Psoas muscle (tissue), 8 donors: ENCODE data around the gene SUSD5. TPM values are rescaled to one million over a fixed set of nuclear protein-coding genes. Genes with fewer than 3 reads are reported as not detected.

Experiments used
- ATAC-seq, 4 donors: fragments of 200-7000 bp; cut with Tn5 transposase; one replicate each; pipeline ENCODE4 v1.9.1; 2020; ENCODE audit warnings: moderate library complexity in 3 of 4, mild to moderate bottlenecking in 2 of 4
- DNase-seq, 2 donors: peaks; one replicate each; pipeline ENCODE4 v3.0.0-alpha.2; 2020
- H3K27ac ChIP-seq: fragments of 200-600 bp; one replicate; pipeline ENCODE4 v1.8.0; 2022
- H3K27me3 ChIP-seq, 3 donors: fragments of 200-600 bp in 1 of 3; one replicate each; pipeline versions ENCODE4 v1.6.1 to v1.8.0; 2013 to 2022; ENCODE audit warnings: low read length in 2 of 3, mild to moderate bottlenecking in 2 of 3, moderate library complexity in 1 of 3; ENCODE audit not compliant: insufficient read depth in 3 of 3
- H3K36me3 ChIP-seq, 2 donors: fragments of 200-600 bp in 1 of 2; one replicate each; pipeline versions ENCODE4 v1.6.1 to v1.8.0; 2013 to 2022; ENCODE audit warnings: low read depth in 1 of 2, mild to moderate bottlenecking in 1 of 2, moderate library complexity in 1 of 2; ENCODE audit not compliant: insufficient read depth in 1 of 2
- H3K4me1 ChIP-seq: fragments of 200-600 bp; one replicate; pipeline ENCODE4 v1.8.0; 2022
- H3K4me3 ChIP-seq: fragments of 200-600 bp; one replicate; pipeline ENCODE4 v1.8.0; 2022; ENCODE audit warnings: mild to moderate bottlenecking
- H3K9me3 ChIP-seq: fragments of 200-600 bp; one replicate; pipeline ENCODE4 v1.8.0; 2022
- WGBS, 3 donors: extraction: QIAGEN DNeasy Blood & Tissue Kit; methylation state at CpG; one replicate each; pipeline versions ENCODE4 v1.1.6 to v1.1.7; 2013; 5-methylcytosine and 5-hydroxymethylcytosine counted together
- intact Hi-C, 2 donors: fragments of 100-400 bp; cut with DNase I; formaldehyde crosslinking; loops; one replicate each; pipeline versions ENCODE4 v1.11.0 to v1.14.2; 2022
- polyA plus RNA-seq, 3 donors: library from polyadenylated mRNA; stranded (reverse); fragments of 200-250 nt; gene quantifications; one replicate each; pipeline ENCODE4 v1.2.3, GENCODE V29; 2013
- total RNA-seq, 4 donors: library from RNA; stranded (reverse); fragmentation: NEBNext Ultra II Directional in 2 of 4; extraction: Animal tissue kit (Norgen Biotek cat#: 25700) in 2 of 4; gene quantifications; one replicate each; pipeline versions ENCODE4 v1.2.1 to v1.2.4, GENCODE V29; 2021 to 2023
- TF ChIP-seq, protein P1 (sequence below): fragments of 200-600 bp; IDR thresholded peaks from one replicate; pipeline ENCODE4 v1.8.0; 2022; ENCODE audit warnings: antibody characterized with exemption
- donor health status: healthy with polysubstance abuse.
- donor health status: DM: no; HTN: no; CAD: no; lungs with moderate emphysema.
- donor health status: Bipolar disorder and iron deficiency.
- donor health status: healthy.
- donor health status: DM: yes; HTN: yes; CAD: no.
- donor health status: DM: no; HTN: no; CAD: no.
- donor health status: DM: no; HTN: no; CAD: no.
- donor health status: DM: yes; HTN: yes; CAD: no.

The SUSD5 gene
- total and polyA plus RNA-seq, 7 donors = 0.30 to 2.0 (median 0.71) TPM

DNA sequence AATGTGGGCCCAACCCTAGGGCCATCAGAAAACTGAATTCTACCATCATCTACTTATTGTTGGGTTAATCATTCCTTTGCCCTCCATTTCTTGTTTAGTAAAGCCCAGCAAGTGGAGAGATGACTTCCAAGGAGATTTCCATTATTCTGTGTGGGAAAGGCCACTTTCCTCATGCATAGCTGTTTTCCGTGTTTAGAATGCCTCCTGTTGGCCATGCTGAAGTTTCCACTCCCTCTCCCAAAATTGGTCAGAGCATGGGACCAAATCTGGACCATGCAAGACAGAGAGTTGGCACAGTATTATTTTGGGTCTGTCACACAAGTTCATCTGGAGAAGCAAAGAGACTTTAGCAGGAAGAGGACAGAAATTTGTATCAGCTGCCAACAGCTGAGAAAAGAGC lies 15.3 kb upstream of the SUSD5 start:
- ATAC-seq (no peak), DNase-seq (no peak)
- Histone ChIP-seq H3K9me3 (no peaks in the 10 kb centered on the region), H3K27ac (no peak overlapping the region), H3K36me3 (no peaks in the 10 kb centered on the region), H3K4me3 (no peak overlapping the region), H3K4me1 (no peaks in the 10 kb centered on the region), H3K27me3 (no peaks in the 10 kb centered on the region)
- intact Hi-C loops = no loop called here
- TF ChIP-seq, protein P1, sequence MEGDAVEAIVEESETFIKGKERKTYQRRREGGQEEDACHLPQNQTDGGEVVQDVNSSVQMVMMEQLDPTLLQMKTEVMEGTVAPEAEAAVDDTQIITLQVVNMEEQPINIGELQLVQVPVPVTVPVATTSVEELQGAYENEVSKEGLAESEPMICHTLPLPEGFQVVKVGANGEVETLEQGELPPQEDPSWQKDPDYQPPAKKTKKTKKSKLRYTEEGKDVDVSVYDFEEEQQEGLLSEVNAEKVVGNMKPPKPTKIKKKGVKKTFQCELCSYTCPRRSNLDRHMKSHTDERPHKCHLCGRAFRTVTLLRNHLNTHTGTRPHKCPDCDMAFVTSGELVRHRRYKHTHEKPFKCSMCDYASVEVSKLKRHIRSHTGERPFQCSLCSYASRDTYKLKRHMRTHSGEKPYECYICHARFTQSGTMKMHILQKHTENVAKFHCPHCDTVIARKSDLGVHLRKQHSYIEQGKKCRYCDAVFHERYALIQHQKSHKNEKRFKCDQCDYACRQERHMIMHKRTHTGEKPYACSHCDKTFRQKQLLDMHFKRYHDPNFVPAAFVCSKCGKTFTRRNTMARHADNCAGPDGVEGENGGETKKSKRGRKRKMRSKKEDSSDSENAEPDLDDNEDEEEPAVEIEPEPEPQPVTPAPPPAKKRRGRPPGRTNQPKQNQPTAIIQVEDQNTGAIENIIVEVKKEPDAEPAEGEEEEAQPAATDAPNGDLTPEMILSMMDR = no peak
- WGBS, 3 donors = 57 to 80% (median 77%) methylated on average over 1 of the region's 1 CpG

DNA sequence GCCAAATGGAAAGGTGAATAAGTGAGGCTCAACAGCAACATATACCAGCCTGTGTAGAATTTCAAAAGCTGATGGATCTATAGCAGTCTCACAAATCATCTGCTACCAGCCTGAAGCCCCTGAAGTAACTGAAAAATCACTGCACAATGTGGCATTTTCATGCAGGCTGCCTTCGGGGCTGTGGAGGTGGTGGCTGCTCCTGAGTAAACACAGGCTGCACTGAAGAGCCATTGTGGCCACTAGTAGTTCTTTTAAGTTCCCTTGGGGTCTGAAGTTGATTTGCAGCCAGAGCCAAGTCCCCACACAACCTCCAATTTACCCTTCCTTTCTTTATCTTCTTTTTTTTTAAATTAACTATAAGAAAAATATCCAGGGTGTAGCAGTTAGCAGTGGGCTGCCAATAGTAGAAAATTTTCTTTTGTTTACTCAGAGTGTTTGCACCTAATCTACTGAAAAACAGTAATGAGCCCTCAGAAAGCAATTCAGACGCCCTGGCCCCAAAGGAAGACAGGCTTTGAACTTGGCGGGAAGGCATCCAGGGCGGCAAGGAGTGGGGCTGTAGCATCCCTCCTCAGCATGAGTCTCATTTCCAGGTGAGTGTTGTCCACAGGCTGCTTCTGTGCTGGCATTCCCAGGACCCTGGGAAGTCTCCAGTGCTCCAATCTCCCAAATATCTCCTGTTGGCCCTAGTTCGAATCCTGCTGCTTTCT lies 13.3 kb upstream of the SUSD5 start:
- Histone ChIP-seq H3K4me1 (no peaks in the 10 kb centered on the region), H3K27ac (no peak overlapping the region), H3K4me3 (no peak overlapping the region), H3K27me3 (no peaks in the 10 kb centered on the region), H3K36me3 (no peaks in the 10 kb centered on the region), H3K9me3 (no peaks in the 10 kb centered on the region)
- no peak for ATAC-seq
- DNase-seq = no peak
- intact Hi-C loops = no loop called here
- TF ChIP-seq, protein P1 = no peak
- 34 to 46% (median 44%) methylated on average over 5 of the region's 5 CpGs for WGBS, 3 donors

DNA sequence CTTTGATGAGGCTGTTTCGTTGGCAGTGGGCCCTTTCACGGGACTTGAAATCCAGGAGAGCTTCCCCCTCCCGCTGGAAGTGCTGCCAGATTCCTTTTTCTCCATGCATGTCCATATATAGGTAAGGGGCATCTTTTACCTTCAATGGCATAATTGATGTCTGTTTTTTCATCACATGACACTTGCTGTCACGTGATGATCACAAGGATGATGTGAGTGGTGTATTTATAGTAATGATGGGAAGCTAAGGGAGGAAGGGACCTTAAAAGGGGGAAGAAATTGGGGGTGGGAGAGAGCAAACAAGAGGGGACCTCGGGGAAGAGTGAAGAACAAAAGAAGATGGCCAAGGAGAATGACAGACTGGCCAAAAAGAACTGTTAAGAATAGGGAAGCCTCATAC lies 11.3 kb upstream of the SUSD5 start:
- no peaks in the 10 kb centered on the region for H3K36me3 ChIP-seq
- H3K27ac ChIP-seq = no peak overlapping the region
- WGBS, 3 donors = 48 to 51% (median 51%) methylated on average over 5 of the region's 5 CpGs
- H3K27me3 ChIP-seq = no peaks in the 10 kb centered on the region
- H3K9me3 ChIP-seq = no peaks in the 10 kb centered on the region
- H3K4me3 ChIP-seq = no peak overlapping the region
- DNase-seq (no peak), ATAC-seq (no peak)
- intact Hi-C loops = no loop called here
- TF ChIP-seq, protein P1 = no peak
- H3K4me1 ChIP-seq = no peaks in the 10 kb centered on the region

DNA sequence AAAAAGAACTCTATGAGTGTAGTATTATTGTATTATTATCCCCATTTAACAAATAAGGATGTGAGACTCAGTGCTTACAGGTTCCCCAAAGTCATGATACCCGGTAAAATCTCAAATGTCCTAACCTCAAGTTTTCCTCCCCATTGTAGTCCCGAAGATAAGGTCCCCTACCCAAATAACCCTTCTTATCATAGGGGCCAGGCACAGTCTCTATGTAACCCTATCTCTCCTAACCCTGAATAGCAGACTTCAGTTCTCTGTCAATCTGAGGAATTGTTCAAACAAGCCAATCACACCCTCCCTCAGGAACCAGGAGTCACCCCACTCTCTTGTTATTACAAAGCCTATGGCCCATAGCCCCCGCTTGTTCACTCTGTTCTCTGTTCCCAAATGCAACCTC lies 10.5 kb upstream of the SUSD5 start:
- H3K27me3 ChIP-seq = no peaks in the 10 kb centered on the region
- no peak for DNase-seq
- ATAC-seq = no peak
- no peak overlapping the region for H3K4me3 ChIP-seq
- TF ChIP-seq, protein P1 = no peak
- H3K9me3 ChIP-seq = no peaks in the 10 kb centered on the region
- H3K27ac ChIP-seq = no peak overlapping the region
- 92 to 94% (median 93%) methylated on average over 3 of the region's 3 CpGs for WGBS, 3 donors
- H3K4me1 ChIP-seq = no peaks in the 10 kb centered on the region
- H3K36me3 ChIP-seq = no peaks in the 10 kb centered on the region
- intact Hi-C loops = no loop called here

DNA sequence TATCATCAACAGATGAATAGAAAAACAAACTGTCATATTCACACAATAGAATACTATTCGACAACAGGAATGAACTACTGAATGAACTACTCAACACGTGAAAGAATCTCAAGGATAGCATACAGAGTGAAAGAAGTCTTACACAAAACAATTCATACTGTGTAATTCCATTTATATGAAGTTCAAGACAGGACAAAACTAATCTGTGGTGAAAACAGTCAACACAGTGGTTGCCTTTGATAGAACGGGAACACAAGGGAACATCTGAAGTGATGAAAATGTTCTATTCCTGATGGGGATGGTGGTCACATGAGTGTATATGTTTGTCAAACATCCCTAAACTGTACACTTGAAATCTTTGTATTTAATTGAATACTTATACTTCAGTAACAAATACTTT lies 2.6 kb upstream of the SUSD5 start:
- H3K9me3 ChIP-seq = no peaks in the 10 kb centered on the region

More for the DNA sequence above, 2.6 kb upstream of the SUSD5 start:
- no peak overlapping the region for H3K4me3 ChIP-seq
- no peaks in the 10 kb centered on the region for H3K4me1 ChIP-seq
- TF ChIP-seq, protein P1 = no peak
- peaks cover 0 to 22% (median 0%) of the 10 kb centered on the region in 3 donors for H3K27me3 ChIP-seq
- H3K36me3 ChIP-seq = no peaks in the 10 kb centered on the region
- ATAC-seq = no peak
- intact Hi-C loops = no loop called here
- 74% methylated on average over 3 of the region's 3 CpGs for WGBS, 3 donors
- no peak for DNase-seq
- H3K27ac ChIP-seq = no peak overlapping the region
